Osteoblast (primary cell): ENCODE data around the gene KISS1. TPM values are rescaled to one million over a fixed set of nuclear protein-coding genes. Genes with fewer than 3 reads are reported as not detected.

ENCODE experiments used
- DNase-seq: peaks from one replicate; pipeline ENCODE4 v3.0.0; 2011; ENCODE audit warnings: low spot score, mixed read lengths; ENCODE audit not compliant: insufficient read length; ENCODE audit errors: missing footprints
- H2AFZ ChIP-seq: 2 replicates; pipeline ENCODE4 v1.6.0; 2011; ENCODE audit warnings: mild to moderate bottlenecking, low read length
- H3K27ac ChIP-seq: 2 replicates; pipeline ENCODE4 v1.5.1; 2011; ENCODE audit warnings: mild to moderate bottlenecking, low read depth, low read length, moderate library complexity
- H3K27me3 ChIP-seq: 2 replicates; pipeline ENCODE4 v1.6.0; 2012; ENCODE audit warnings: mild to moderate bottlenecking, control low read depth, inconsistent platforms, low read length, moderate library complexity; ENCODE audit not compliant: insufficient read depth
- H3K36me3 ChIP-seq: 2 replicates; pipeline ENCODE4 v1.5.1; 2011; ENCODE audit warnings: mild to moderate bottlenecking, low read length, control low read depth, moderate library complexity; ENCODE audit not compliant: insufficient read depth
- H3K4me1 ChIP-seq: 2 replicates; pipeline ENCODE4 v1.5.1; 2011; ENCODE audit warnings: mild to moderate bottlenecking, low read length, control low read depth, moderate library complexity; ENCODE audit not compliant: insufficient read depth
- H3K4me2 ChIP-seq: 2 replicates; pipeline ENCODE4 v1.6.0; 2011; ENCODE audit warnings: mild to moderate bottlenecking, low read length; ENCODE audit not compliant: insufficient read depth
- H3K4me3 ChIP-seq: fragments of 200-600 bp; sonication (generic); 3 replicates; pipeline ENCODE4 v1.5.1; 2012; ENCODE audit warnings: mild to moderate bottlenecking, low read length, inconsistent platforms; ENCODE audit not compliant: insufficient read depth
- H3K79me2 ChIP-seq: 2 replicates; pipeline ENCODE4 v1.6.0; 2012; ENCODE audit warnings: mild to moderate bottlenecking, low read length, control low read depth, inconsistent platforms; ENCODE audit not compliant: insufficient read depth
- H3K9me3 ChIP-seq: 2 replicates; pipeline ENCODE4 v1.5.1; 2011; ENCODE audit warnings: low read depth, low read length, control low read depth
- H4K20me1 ChIP-seq: 2 replicates; pipeline ENCODE4 v1.6.0; 2012; ENCODE audit warnings: mild to moderate bottlenecking, low read length, control low read depth; ENCODE audit not compliant: insufficient read depth
- CTCF ChIP-seq: IDR thresholded peaks from 2 replicates; pipeline ENCODE4 v1.5.1; 2011; ENCODE audit warnings: mild to moderate bottlenecking, low read depth, low read length, moderate library complexity; ENCODE audit errors: extremely low read depth
- total RNA-seq: library from RNA; depleted of rRNA; stranded (reverse); fragments of >200 nt; gene quantifications from 2 replicates; pipeline ENCODE4 v1.2.3, GENCODE V29; 2012

The KISS1 gene
- total RNA-seq, 1 donor = not detected

GRCh38 chr1:204230211-204230610 is 33.9 kb upstream of the KISS1 start:
- TF ChIP-seq CTCF = no peak
- no peaks in the 10 kb centered on the region for H3K79me2 ChIP-seq
- no peaks in the 10 kb centered on the region for H3K36me3 ChIP-seq
- H3K27me3 ChIP-seq = no peaks in the 10 kb centered on the region
- H3K4me3 ChIP-seq = no peak overlapping the region
- H2AFZ ChIP-seq = no peak overlapping the region
- no peak overlapping the region for H3K4me2 ChIP-seq
- H3K4me1 ChIP-seq = peaks cover 11% of the 10 kb centered on the region
- no peaks in the 10 kb centered on the region for H4K20me1 ChIP-seq
- no peak overlapping the region for H3K27ac ChIP-seq
- DNase-seq = no peak
- H3K9me3 ChIP-seq = no peaks in the 10 kb centered on the region

- no peak overlapping the region for H3K27ac ChIP-seq
- no peaks in the 10 kb centered on the region for H3K36me3 ChIP-seq
- no peaks in the 10 kb centered on the region for H4K20me1 ChIP-seq
- no peak overlapping the region for H3K4me2 ChIP-seq
- H3K27me3 ChIP-seq = no peaks in the 10 kb centered on the region
- no peak for TF ChIP-seq CTCF
- H3K9me3 ChIP-seq = no peaks in the 10 kb centered on the region
- H3K4me1 ChIP-seq = peaks cover 11% of the 10 kb centered on the region
- H3K4me3 ChIP-seq = no peak overlapping the region
- H3K79me2 ChIP-seq = no peaks in the 10 kb centered on the region
- no peak for DNase-seq
- H2AFZ ChIP-seq = no peak overlapping the region
Observed at GRCh38 chr1:204228896-204229295, 32.6 kb upstream of the KISS1 start.

- no peak for TF ChIP-seq CTCF
Observed at GRCh38 chr1:204227996-204228785, 31.9 kb upstream of the KISS1 start.

GRCh38 chr1:204227351-204227750 is 31.1 kb upstream of the KISS1 start:
- no peak for TF ChIP-seq CTCF
- Histone ChIP-seq H4K20me1 (no peaks in the 10 kb centered on the region), H3K36me3 (no peaks in the 10 kb centered on the region), H3K9me3 (no peaks in the 10 kb centered on the region), H3K27ac (no peak overlapping the region), H3K4me1 (peaks cover 11% of the 10 kb centered on the region), H2AFZ (no peak overlapping the region), H3K4me3 (no peak overlapping the region), H3K79me2 (no peaks in the 10 kb centered on the region), H3K4me2 (no peak overlapping the region), H3K27me3 (no peaks in the 10 kb centered on the region)
- no peak for DNase-seq

More at GRCh38 chr1:204227996-204228785, 31.9 kb upstream of the KISS1 start:
- Histone ChIP-seq H4K20me1 (no peaks in the 10 kb centered on the region), H3K36me3 (no peaks in the 10 kb centered on the region), H3K27me3 (no peaks in the 10 kb centered on the region), H3K79me2 (no peaks in the 10 kb centered on the region), H3K4me2 (no peak overlapping the region), H3K9me3 (no peaks in the 10 kb centered on the region), H3K4me1 (peaks cover 11% of the 10 kb centered on the region), H3K4me3 (no peak overlapping the region), H3K27ac (no peak overlapping the region), H2AFZ (no peak overlapping the region)
- DNase-seq = no peak
